C4-2B (cell line): ENCODE data around the gene RFX7.

Source experiments
- H3K27ac ChIP-seq: fragments of 450-650 bp; 2 replicates; pipeline ENCODE4 v1.5.1; 2017
- ZFX ChIP-seq: fragments of 450-650 bp; IDR thresholded peaks from 2 replicates; pipeline ENCODE4 v1.6.1; 2017
- TF ChIP-seq, protein P1 (sequence below): fragments of 450-650 bp; conservative IDR thresholded peaks from 2 replicates; pipeline ENCODE4 v1.5.1; 2017; ENCODE audit warnings: mild to moderate bottlenecking

RFX7 gene

DNA sequence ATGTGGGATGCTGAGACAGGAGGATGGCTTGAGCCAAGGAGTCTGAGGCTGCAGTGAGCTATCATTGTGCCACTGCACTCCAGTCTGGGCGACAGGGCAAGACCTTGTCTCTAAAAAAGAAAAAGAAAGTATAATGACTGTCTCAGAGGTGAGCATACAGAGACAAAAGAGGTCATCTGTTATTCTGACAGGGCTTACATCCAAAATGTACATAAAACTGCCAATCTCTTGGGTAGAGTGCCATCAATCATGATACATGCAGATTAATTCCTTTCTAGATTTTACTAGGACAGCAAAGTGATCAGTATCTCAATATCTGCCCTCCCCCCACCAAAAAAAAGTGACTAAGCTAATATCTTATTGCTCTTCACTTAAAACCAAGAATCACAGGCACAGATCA, 41.0 kb downstream of the RFX7 start:
- no peak for TF ChIP-seq ZFX
- TF ChIP-seq, protein P1, sequence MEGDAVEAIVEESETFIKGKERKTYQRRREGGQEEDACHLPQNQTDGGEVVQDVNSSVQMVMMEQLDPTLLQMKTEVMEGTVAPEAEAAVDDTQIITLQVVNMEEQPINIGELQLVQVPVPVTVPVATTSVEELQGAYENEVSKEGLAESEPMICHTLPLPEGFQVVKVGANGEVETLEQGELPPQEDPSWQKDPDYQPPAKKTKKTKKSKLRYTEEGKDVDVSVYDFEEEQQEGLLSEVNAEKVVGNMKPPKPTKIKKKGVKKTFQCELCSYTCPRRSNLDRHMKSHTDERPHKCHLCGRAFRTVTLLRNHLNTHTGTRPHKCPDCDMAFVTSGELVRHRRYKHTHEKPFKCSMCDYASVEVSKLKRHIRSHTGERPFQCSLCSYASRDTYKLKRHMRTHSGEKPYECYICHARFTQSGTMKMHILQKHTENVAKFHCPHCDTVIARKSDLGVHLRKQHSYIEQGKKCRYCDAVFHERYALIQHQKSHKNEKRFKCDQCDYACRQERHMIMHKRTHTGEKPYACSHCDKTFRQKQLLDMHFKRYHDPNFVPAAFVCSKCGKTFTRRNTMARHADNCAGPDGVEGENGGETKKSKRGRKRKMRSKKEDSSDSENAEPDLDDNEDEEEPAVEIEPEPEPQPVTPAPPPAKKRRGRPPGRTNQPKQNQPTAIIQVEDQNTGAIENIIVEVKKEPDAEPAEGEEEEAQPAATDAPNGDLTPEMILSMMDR = no peak
- no peak overlapping the region for H3K27ac ChIP-seq

DNA sequence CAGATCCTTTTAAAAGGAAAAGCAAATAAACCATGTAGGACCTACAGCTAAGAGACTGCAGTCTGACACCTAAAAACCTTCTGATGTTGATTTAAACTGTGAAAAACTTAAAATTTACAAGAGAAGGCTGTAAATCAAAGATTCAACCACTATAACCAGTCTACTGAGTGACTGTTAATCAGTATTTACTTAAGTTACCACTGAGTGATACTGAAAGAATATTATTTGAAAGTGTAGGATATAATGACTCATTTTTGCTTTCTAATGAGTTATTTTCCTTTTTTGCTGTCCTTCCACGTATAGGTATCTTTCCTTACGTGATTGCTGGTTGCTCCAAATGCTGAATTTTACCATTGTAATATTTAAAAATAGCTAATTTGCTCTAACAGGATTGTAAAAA, 44.6 kb downstream of the RFX7 start:
- TF ChIP-seq ZFX = no peak
- TF ChIP-seq, protein P1 = no peak
- H3K27ac ChIP-seq = no peak overlapping the region

DNA sequence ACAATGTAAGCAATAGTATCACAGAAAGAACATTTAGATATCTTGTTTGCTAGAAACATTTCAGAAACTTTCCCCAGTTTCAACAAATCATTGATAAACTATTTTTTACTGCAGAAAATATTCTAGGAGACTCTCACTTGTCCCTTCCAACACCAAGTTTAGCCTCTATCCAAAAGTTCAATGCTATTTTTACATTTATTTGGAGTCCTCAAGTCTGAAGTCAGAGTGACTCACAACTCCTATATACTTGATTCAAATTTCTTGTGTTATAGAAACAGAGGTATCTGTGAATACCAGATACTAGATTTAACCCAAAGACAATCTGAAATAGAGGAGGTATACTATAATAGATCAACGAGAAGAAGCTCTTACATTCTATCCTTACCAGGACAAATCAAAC, 49.6 kb downstream of the RFX7 start:
- TF ChIP-seq, protein P1 = no peak
- no peak for TF ChIP-seq ZFX
- no peak overlapping the region for H3K27ac ChIP-seq

DNA sequence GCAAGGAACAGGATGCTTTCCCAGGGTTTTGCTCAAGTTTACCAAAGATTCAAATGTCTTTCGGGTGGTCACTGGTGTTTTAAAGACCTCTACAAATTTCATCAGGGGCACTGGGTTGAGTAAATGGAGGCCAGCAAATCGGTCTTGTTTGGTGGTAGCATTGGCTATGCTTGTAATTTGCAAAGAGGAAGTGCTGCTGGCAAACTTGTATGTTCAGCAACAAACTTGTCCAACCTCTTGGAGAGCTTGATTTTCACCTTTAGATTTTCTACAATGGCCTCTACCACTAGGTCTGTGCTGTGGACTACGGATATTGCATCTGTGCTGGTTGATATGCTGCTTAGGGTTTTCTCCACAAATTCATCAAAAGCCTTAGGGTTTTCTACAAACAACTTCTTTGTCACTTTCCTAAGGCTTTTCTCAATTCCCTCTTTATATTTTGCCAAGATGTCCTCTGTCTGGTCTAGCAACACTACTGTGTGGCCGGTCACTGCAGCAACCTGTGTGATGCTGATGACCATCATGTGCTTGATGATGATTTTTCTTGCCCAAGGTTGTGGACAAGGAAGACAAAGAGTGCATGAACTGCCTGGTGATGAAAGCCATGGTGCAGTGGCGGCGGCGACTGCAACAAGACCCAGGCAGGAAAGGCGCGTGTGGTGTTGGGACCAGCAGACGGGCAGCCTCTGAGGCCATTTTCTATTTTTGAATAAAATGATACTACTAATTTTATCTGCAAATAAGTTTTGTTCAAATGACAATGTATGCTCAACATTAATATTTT, 50.8 kb downstream of the RFX7 start:
- TF ChIP-seq ZFX = no peak
- TF ChIP-seq, protein P1 = no peak
- H3K27ac ChIP-seq = no peak overlapping the region

DNA sequence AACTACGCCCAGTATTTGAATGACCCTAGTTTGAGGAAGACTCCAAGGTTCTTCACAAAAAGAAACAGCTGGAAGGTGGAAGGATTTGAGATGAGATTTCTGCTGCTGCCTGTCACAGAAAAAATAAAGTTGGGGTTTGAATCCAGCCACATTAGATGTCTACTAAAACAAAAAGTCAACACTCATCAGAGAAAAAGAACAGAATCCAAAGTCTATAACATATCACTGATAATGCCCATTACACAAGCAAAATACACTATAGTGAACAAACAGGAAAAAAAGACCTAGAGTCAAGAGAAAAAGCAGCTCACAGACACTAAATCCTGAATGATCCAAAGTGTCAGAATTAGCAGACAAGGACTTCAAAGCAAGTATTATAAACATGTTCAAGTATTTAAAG, 56.0 kb downstream of the RFX7 start:
- no peak for TF ChIP-seq ZFX
- TF ChIP-seq, protein P1 = no peak
- no peak overlapping the region for H3K27ac ChIP-seq

DNA sequence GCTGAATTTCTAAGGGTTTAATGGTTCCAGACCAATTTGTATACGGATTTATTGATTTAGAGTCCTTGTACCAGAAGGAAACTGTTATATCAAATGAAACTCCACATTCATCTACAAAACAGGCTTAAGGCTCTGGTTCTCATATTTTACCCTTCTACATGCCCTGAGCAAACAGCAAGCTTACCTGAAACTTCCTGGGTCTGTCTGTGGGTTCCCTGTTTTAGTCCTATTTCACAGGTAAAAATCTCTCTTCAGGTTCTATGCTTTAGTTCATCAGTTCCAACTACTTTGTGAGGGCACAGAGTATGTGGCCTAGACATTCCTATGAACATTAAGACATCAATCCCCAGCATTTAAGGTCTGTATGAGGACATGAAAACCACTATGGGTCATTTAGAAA, 57.7 kb downstream of the RFX7 start:
- TF ChIP-seq, protein P1 = no peak
- no peak for TF ChIP-seq ZFX
- no peak overlapping the region for H3K27ac ChIP-seq

DNA sequence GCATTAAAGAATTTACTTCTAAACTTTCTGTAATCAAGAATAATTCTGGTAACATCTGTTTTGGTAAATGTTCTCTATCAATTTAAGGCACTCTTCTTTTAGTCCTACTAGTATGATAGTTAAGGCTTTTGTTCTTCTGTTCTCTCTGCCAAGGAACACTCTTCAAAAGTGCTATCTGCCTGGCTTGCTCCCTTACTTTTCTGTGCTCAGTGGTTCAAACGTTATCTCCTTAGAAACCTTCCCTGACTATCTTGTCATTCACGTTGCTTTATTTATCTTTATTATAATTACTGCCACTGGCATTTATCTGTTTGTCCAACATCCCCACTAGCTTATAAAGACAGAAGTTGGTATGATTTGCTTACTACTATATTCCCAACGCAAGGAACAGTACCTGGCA, 59.2 kb downstream of the RFX7 start:
- no peak for TF ChIP-seq ZFX
- TF ChIP-seq, protein P1 = no peak

More for the DNA sequence above, 59.2 kb downstream of the RFX7 start:
- H3K27ac ChIP-seq = no peak overlapping the region
